Kidney (tissue), 14 donors: ENCODE results near the gene CTSD. TPM values are rescaled to one million over a fixed set of nuclear protein-coding genes. Genes with fewer than 3 reads are reported as not detected.

Experiments
- DNase-seq, 5 donors: peaks; one replicate each; pipeline ENCODE4 v3.0.0-alpha.2; 2013 to 2020
- FAIRE-seq: peaks from 2 replicates; lab custom pipeline; 2012; peaks lifted over from hg19 to GRCh38; lab: Jason Lieb, UNC
- H3K27ac ChIP-seq, 2 donors: one replicate each; pipeline ENCODE4 v1.7.0; 2013; ENCODE audit warnings: low read depth in 2 of 2, low read length in 2 of 2, inconsistent platforms in 1 of 2
- H3K27me3 ChIP-seq: one replicate; pipeline ENCODE4 v1.7.1; 2013; ENCODE audit warnings: low read length, inconsistent platforms; ENCODE audit not compliant: control insufficient read depth, insufficient read depth
- H3K36me3 ChIP-seq, 3 donors: one replicate each; pipeline versions ENCODE4 v1.7.0 to v1.7.1; 2013; ENCODE audit warnings: low read length in 3 of 3, control low read depth in 1 of 3, inconsistent platforms in 1 of 3; ENCODE audit not compliant: insufficient read depth in 3 of 3, control insufficient read depth in 2 of 3
- H3K4me1 ChIP-seq, 3 donors: one replicate each; pipeline versions ENCODE4 v1.7.0 to v1.7.1; 2013; ENCODE audit warnings: low read length in 3 of 3, inconsistent platforms in 1 of 3, low read depth in 1 of 3; ENCODE audit not compliant: control insufficient read depth in 2 of 3, insufficient read depth in 2 of 3
- H3K4me3 ChIP-seq, 3 donors: one replicate each; pipeline versions ENCODE4 v1.7.0 to v1.8.1; 2013; ENCODE audit warnings: low read length in 3 of 3, control low read depth in 1 of 3, inconsistent platforms in 1 of 3
- H3K9ac ChIP-seq, 3 donors: one replicate each; pipeline versions ENCODE4 v1.7.0 to v1.7.1; 2013; ENCODE audit warnings: low read length in 3 of 3, control low read depth in 1 of 3, inconsistent platforms in 1 of 3
- H3K9me3 ChIP-seq, 3 donors: one replicate each; pipeline versions ENCODE4 v1.7.0 to v1.7.1; 2013; ENCODE audit warnings: low read length in 3 of 3, control low read depth in 1 of 3, inconsistent platforms in 1 of 3; ENCODE audit not compliant: control insufficient read depth in 2 of 3, insufficient read depth in 1 of 3
- intact Hi-C: fragments of 100-400 bp; cut with DNase I; formaldehyde crosslinking; loops from one replicate; pipeline ENCODE4 v1.11.1; 2022
- polyA plus RNA-seq: library from polyadenylated mRNA; stranded (reverse); fragments of 350-450 nt; fragmentation: Illumina TruSeq; extraction: RNeasy Lipid Tissue Mini Kit (QIAGEN cat#74804); gene quantifications from one replicate; pipeline ENCODE4 v1.2.3, GENCODE V29; 2014; ENCODE audit warnings: low read depth, low replicate concordance; ENCODE audit not compliant: insufficient read depth
- total RNA-seq: library from RNA; stranded (reverse); fragmentation: NEBNext Ultra II Directional; extraction: Animal tissue kit (Norgen Biotek cat#: 25700); gene quantifications from one replicate; pipeline ENCODE4 v1.2.1, GENCODE V29; 2021
- TF ChIP-seq, protein P1 (sequence below): IDR thresholded peaks from 3 replicates; pipeline ENCODE4 v1.5.1; 2012; ENCODE audit warnings: mild to moderate bottlenecking, moderate library complexity, borderline replicate concordance; ENCODE audit not compliant: insufficient read depth; ENCODE audit errors: extremely low read depth
- donor health status: control.
- donor health status: control.
- donor health status: control.
- donor health status: control.
- donor health status: control.
- donor health status: DM: yes; HTN: yes; CAD: no.
- donor health status: Normal renal cell carcinoma (clear cell type).

Gene CTSD
- total and polyA plus RNA-seq, 2 donors from 2014 or later, result 2,183 to 2,764 TPM

DNA sequence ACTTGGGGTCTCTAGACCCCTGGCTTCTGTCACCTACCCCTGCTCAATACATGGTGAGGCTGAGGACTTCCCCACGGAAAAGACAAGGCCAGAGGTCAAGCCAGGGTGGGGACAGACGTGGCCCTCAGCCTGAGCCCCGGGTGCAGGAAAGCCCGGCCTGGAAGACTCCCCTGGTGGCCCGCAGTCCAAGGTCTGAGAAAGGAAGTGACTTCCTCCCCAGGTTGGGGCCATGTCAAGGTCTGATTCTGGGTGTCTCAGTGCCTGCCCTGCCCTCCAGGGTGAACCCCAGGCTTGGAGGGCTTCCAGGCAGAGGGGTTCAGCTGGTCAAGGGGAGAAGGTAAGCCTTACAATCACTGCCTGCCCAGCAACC lies 3.9 kb downstream of the CTSD start:
- Histone ChIP-seq H3K27me3 (no peaks in the 10 kb centered on the region), H3K4me3 (peak overlapping the region in 2 of 3 donors; percentile 23 to 39), H3K36me3 (peaks cover 0 to 35% (median 5%) of the 10 kb centered on the region in 3 donors), H3K27ac (peak overlapping the region; percentile 96 to 99), H3K4me1 (peaks cover 0 to 81% (median 35%) of the 10 kb centered on the region in 3 donors), H3K9ac (peak overlapping the region in 2 of 3 donors; percentile 56 to 79), H3K9me3 (no peaks in the 10 kb centered on the region)
- no peak for FAIRE-seq
- intact Hi-C loops, result no loop called here
- no peak for DNase-seq
- TF ChIP-seq, protein P1, sequence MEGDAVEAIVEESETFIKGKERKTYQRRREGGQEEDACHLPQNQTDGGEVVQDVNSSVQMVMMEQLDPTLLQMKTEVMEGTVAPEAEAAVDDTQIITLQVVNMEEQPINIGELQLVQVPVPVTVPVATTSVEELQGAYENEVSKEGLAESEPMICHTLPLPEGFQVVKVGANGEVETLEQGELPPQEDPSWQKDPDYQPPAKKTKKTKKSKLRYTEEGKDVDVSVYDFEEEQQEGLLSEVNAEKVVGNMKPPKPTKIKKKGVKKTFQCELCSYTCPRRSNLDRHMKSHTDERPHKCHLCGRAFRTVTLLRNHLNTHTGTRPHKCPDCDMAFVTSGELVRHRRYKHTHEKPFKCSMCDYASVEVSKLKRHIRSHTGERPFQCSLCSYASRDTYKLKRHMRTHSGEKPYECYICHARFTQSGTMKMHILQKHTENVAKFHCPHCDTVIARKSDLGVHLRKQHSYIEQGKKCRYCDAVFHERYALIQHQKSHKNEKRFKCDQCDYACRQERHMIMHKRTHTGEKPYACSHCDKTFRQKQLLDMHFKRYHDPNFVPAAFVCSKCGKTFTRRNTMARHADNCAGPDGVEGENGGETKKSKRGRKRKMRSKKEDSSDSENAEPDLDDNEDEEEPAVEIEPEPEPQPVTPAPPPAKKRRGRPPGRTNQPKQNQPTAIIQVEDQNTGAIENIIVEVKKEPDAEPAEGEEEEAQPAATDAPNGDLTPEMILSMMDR, result no peak

DNA sequence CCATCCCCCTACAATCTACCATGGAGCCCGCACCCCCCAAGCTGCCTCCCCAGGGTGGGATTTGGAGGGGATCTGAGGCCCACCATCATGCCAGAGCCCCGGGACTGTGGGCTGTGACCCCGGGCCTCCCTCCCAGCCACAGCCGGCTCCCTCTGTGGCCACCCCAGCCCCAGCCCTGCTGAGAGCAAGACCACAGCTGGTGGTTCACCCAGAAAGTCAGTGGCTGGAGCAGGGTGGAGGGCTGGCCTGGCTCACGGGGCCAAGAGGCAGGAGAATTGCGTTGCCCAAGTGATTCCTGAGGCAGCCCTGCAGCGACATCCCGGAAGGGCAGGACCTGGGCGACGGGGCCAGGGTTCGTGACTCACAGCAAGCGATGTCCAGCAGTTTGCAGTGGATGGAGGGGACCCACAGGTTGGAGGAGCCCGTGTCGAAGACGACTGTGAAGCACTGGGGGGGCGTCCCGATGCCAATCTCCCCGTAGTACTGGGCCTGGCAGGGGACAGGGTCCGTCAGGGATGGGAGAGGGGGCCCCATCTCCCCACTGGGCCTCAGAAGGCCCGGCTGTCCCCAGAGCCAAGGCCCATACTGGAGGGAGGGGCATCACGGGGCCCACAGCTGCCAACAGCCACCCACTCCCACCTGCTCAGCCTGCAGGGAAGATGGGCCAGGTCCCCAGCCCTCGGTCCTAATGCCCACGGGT lies 4.4 kb downstream of the CTSD start:
- peak in 1 of 5 donors; percentile 82 for DNase-seq
- Histone ChIP-seq H3K9me3 (no peaks in the 10 kb centered on the region), H3K27me3 (no peaks in the 10 kb centered on the region), H3K4me3 (peak overlapping the region in 1 of 3 donors; percentile 39), H3K27ac (peak overlapping the region; percentile 96 to 99), H3K9ac (peak overlapping the region in 2 of 3 donors; percentile 45 to 79), H3K36me3 (peaks cover 0 to 40% (median 5%) of the 10 kb centered on the region in 3 donors), H3K4me1 (peaks cover 0 to 80% (median 33%) of the 10 kb centered on the region in 3 donors)
- no peak for FAIRE-seq
- intact Hi-C loops, result no loop called here
- TF ChIP-seq, protein P1, result no peak

DNA sequence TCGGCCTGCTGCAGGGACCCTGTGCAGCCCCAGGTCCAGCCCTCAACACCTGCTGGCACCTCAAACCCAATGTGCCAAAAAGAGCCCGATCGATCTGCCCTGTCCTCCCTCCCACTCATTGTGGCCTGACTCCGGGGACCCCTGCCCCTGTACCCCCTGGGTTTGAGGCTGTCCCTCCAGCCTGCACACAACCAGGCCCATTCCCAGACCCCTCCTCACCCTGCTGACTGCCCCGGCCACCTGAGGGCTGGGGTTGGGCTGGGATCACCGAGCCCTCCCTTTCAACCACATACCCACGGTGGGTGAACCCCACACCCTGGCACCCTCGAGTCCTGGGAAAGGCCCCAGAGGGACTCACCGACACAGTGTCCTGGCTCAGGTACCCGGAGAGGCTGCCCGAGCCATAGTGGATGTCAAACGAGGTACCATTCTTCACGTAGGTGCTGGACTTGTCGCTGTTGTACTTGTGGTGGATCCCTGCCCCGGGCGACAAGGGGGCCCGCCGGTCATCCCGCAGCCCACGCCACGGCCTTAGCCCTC lies 5.0 kb downstream of the CTSD start:
- intact Hi-C loops, result no loop called here
- Histone ChIP-seq H3K36me3 (peaks cover 0 to 42% (median 5%) of the 10 kb centered on the region in 3 donors), H3K4me3 (no peak overlapping the region), H3K9ac (peak overlapping the region in 1 of 3 donors; percentile 79), H3K27me3 (no peaks in the 10 kb centered on the region), H3K27ac (peak overlapping the region; percentile 96 to 99), H3K4me1 (peaks cover 0 to 78% (median 32%) of the 10 kb centered on the region in 3 donors), H3K9me3 (no peaks in the 10 kb centered on the region)
- TF ChIP-seq, protein P1, result no peak
- peak in 1 of 5 donors; percentile 76 for DNase-seq
- FAIRE-seq, result no peak
